GM19023 (cell line): Measurements from ENCODE around the gene TMPRSS11A.
A peak's percentile ranks its signal among the peaks of the same experiment; 100 is the strongest.

Experiments
- ATAC-seq: cut with Tn5 transposase; IDR thresholded peaks from one replicate; pipeline ENCODE4 v1.9.1; 2021; ENCODE audit warnings: mild to moderate bottlenecking, moderate library complexity; ENCODE audit not compliant: unreplicated experiment

TMPRSS11A gene

DNA sequence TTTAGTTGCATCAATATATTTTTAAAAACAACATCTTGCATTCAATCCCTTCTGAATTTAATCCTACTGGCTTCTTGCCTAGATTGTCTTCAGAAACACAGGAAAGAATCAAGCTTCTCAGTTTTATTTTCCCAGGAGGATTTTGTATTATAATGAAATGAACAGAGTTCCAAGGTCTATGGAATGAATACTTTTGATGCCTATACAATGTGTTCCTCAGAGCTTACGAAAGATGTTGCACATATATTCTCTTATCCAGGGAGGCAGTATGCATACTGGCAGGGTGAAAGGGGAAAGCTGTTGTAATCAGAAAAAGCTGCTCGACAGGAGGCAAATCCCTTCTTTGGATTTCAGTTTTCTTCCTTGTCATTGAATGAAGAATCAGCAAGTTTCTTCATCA, 88.3 kb downstream of the TMPRSS11A start:
- ATAC-seq: no peak

GRCh38 chr4:67873116-67873515, 90.2 kb downstream of the TMPRSS11A start:
- ATAC-seq: no peak

DNA sequence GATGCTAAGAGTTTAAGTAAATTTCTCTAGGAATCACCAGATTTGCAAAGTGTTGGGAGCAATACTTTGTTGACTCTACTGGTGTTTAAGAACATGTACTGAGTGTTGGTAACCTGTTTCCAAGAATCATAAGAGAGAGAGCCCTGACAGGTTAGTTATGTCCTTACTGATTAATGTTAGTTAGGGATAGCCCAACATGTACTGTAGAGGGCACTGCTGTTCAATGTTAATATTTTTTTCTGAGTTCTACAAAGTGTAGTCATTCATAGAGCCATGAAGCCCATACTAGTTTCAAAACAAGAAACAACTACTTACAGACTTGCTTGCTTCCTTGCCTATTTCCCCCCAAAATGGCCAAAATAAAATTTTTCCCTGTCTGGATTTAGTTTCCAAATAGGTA, 91.4 kb downstream of the TMPRSS11A start:
- ATAC-seq: peak; percentile 78

DNA sequence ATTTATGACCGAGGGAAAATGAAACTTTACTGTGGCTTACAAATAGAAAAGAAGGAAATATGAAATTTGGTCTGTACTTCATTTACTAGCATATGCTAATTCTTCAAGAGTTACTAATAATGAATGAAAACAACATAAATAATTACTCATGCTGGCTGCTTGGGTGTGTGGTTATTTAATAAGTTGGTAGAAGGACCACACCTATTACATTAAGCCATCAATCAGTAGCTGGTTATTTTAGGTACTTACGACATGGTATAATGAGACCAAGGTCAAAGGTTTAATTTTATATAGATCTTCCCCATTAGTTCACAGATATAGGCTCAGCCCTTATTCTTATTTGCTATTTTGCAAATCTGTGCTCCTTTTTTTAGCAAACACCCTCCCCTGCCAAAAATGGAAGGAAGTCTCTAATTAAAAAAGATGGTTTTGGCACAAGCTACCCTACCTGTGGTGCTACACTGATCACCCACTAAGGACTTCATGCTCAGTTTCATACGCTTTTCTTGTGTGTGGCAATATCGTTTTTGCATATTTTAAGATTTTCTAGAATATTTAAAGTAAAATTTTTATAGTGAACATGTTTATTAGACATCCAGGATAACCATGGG, 93.6 kb downstream of the TMPRSS11A start:
- ATAC-seq: no peak

- no peak for ATAC-seq
These were observed 101.8 kb downstream of the TMPRSS11A start for GRCh38 chr4:67861513-67861912.
